SK-N-SH (cell line): ENCODE measurements around the gene ABCA7.
A peak's percentile ranks its signal among the peaks of the same experiment; 100 is the strongest.

Source experiments
- CTCF ChIP-seq: fragments of 200-600 bp; sonication (generic); IDR thresholded peaks from 2 replicates; pipeline ENCODE4 v1.6.1; 2017; ENCODE audit warnings: antibody characterized with exemption, mild to moderate bottlenecking, moderate library complexity
- EP300 ChIP-seq, 2 experiments: IDR thresholded peaks; 2 replicates each; pipeline versions ENCODE4 v1.4.0 to v1.6.1; 2012; ENCODE audit warnings: borderline replicate concordance in 1 of 2, low read depth in 1 of 2, low read length in 1 of 2
- JUND ChIP-seq: IDR thresholded peaks from 2 replicates; pipeline ENCODE4 v1.4.0; 2012
- NFIC ChIP-seq: IDR thresholded peaks from 2 replicates; pipeline ENCODE4 v1.4.0; 2012; ENCODE audit warnings: borderline replicate concordance
- NRF1 ChIP-seq: IDR thresholded peaks from 2 replicates; pipeline ENCODE4 v1.6.1; 2012; ENCODE audit warnings: low read depth, mild to moderate bottlenecking, low read length
- POLR2AphosphoS5 ChIP-seq: IDR thresholded peaks from 2 replicates; pipeline ENCODE4 v1.6.1; 2012; ENCODE audit warnings: low read depth, low read length
- RCOR1 ChIP-seq: fragments of 150-350 bp; IDR thresholded peaks from 2 replicates; pipeline ENCODE4 v1.6.1; 2017; ENCODE audit warnings: antibody characterized with exemption, low read length
- USF1 ChIP-seq: IDR thresholded peaks from 2 replicates; pipeline ENCODE4 v1.4.0; 2012; ENCODE audit warnings: low read depth, borderline replicate concordance

DNA sequence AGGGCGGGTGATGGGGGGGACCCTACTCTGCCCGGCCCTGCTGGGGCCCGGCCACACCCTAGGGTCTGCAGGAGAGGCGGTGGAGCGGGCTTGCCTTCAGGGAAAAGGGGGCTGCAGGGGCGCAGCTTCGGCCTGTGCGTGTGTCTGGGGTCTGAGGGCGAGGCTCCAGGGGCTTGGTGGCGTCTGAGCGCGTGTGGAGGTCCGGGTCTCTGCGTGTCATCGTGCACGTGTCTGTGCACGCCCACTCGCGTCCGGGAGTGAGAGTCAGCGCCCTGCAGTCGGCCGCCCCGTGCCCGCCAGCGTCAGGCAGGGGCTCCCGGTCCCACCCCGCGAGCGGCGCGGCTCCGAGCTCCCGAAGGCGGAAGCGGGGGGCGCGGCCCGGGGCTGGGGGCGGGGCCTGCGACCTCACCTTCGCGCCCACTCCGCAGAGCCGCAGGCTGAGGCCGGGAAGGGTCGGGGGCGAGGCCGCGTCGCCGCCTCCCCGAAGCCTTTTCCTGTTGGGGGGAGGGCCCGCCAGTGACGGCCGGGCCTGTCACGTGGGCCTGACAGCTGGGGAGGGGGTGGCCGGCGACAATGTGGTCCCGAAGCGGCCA is 26.9 kb downstream of the ABCA7 start, which contains the start of gene ARHGAP45:
- TF ChIP-seq NFIC (no peak), EP300 (IDR thresholded peaks at IDR 0.05; ENCODE audit: borderline replicate concordance in 1 of 2, low read depth in 1 of 2, low read length in 1 of 2) (no peak), NRF1 (no peak), JUND (no peak), CTCF (no peak), USF1 (peak; percentile 62), POLR2AphosphoS5 (no peak), RCOR1 (no peak)
